ENCODE results near the gene GLI3.

GRCh38 chr7:42250411-42250810 is 13.4 kb upstream of the GLI3 start:
- TF ChIP-seq CTCF (IDR thresholded peaks at IDR 0.05; ENCODE audit: borderline replicate concordance, extremely low read depth, low read length, poor library complexity, severe bottlenecking) (no peak), EZH2 (IDR thresholded peaks at IDR 0.05; ENCODE audit: borderline replicate concordance, low read depth, low read length, severe bottlenecking) (no peak)

Data from DND-41 (cell line).